Activated CD8-positive, alpha-beta memory T cell treated with anti-CD3 and anti-CD28 coated beads for 36 hours (primary cell): Measurements from ENCODE around the gene KLK12. TPM values are rescaled to one million over a fixed set of nuclear protein-coding genes. Genes with fewer than 3 reads are reported as not detected.
"Not testable (repeated sequence)": the region's sequence is repeated elsewhere in the genome, so short reads cannot be mapped to it uniquely, and the experiment has no call there.

Experiments used
- CTCF ChIA-PET: fragments of 350-600 bp; sonication (Branson Sonifier 250); formaldehyde crosslinking; loops from one replicate; lab custom pipeline; 2021; ENCODE audit warnings: antibody characterized with exemption; lab: Charles Lee
- POLR2A ChIA-PET: fragments of 350-600 bp; sonication (Branson Sonifier 250); formaldehyde crosslinking; loops from one replicate; lab custom pipeline; 2021; ENCODE audit warnings: antibody characterized with exemption; lab: Charles Lee
- total RNA-seq, 2 experiments: library from RNA; stranded (reverse); gene quantifications; one replicate each; pipeline ENCODE4 v1.2.3, GENCODE V29; 2021

KLK12 gene
- total RNA-seq, 2 experiments from 2014 or later, result not detected

DNA sequence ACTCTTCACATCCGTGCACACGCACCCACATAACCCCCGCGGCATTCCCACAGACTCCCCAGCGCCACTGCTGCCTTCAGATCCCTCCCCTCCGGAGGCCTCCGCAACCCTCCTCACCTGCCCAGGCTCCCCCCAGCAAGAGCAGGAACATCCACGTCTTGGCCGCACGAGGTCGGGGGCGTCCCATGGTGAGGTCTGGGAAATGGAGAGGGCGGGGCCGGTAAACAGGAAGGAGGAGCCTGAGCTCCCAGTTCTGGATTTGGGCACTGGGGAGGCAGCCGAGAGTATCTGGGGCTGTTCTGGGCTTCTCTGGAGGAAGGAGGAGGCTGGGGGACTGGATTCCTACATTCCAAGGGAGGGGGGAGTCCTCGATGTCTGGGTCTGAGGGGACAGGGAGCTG lies 33.8 kb downstream of the KLK12 start:
- POLR2A ChIA-PET, result no interaction called here
- CTCF ChIA-PET, result no interaction called here

DNA sequence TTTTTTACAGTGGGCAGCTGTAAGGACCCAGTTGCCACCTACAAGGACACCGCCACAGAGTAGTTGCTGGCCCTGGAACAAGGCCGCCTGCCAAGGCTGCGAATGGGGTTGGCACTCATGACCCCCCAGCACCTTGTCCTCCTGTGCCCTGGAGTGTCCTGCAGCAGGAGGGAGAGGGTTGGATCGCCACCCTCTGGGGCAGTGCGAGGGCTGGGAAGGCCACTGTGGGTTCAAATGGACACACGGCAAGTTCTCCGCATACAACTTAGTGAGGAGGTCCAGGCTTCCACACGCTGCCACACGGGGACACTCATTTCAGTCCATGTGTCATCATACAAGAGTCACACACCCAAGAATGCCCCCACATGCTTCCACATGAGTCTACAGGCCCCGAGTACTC lies 34.4 kb downstream of the KLK12 start:
- CTCF ChIA-PET, result no interaction called here
- POLR2A ChIA-PET, result no interaction called here

DNA sequence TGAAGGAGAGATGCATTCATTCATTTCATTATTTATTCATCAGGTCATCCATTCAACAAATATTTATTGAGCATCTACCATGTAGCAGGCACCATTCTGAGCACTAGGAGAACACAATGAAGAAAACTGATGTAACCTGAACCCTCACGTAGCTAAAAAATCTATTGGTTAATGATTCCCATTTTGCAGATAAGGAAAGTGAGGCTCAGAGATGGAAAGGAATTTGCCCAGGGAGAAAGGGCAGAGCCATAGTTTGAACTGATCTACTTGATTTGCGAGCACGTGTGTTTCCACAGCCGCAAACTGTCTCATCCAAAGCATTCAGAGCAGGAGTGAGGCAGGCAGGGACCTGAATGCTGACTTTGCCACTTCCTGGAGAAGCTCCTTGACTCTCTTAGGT lies 36.1 kb downstream of the KLK12 start:
- ChIA-PET CTCF (no interaction called here), POLR2A (no interaction called here)

DNA sequence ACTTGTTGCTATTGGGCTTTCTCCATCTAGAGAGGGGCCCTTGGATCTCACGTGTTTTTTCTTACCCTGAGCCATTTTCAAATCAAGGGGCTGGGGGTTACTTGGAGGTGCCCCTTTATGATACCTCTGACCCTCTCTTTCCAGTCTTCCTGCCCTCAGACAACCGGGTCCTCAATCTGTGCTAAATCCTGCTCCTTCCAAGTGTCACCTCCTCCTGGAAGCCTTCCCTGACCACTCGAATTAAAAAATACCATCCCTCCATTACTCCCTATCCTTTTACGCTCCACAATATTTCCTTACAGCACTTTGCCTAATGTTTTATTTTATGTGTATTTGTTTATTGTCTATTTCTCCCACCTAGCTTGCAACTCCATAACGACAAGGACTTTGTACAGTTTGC lies 36.7 kb downstream of the KLK12 start:
- ChIA-PET CTCF (no interaction called here), POLR2A (no interaction called here)

DNA sequence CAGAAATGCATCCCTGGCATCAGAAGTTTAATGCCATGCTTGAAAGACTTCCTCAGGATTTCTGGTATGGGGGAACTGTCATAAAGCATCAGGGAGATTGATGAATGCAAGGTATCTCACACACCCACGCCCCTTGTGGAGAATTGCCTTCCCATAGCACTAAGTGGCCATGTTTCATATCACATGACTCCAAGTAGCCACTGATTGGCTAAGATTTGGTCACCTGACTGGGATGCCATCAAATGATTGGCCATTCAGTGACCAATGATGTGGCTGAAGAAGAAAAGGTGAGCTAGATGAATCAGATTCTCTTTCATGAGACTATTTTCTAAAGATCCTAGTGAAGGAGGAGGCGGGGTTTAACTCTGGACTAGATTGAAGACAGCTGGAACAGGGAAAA lies 40.7 kb downstream of the KLK12 start:
- ChIA-PET CTCF (no interaction called here), POLR2A (no interaction called here)

DNA sequence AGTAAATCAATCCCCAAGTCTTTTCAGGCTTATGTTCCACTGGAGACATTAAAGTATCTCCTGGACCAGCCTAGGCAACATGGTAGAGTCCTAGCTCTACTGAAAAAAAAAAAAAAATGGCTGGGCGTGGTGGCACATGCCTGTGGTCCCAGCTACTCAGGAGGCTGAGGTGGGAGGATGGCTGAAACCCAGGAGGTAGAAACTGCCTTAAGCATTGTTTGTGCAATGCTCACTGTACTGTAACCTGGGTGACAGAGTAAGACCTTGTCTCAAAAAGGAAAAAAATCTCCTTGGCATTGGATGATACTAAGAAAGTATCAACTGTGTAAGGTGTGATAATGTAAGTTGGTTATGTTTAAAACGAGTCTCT lies 42.2 kb downstream of the KLK12 start:
- CTCF ChIA-PET, result interaction anchor here (0.6 kb wide), 1 partner anchor 19 kb away, joined by 4 read pairs; no protein-coding TSS in a partner anchor
- POLR2A ChIA-PET, result no interaction called here

DNA sequence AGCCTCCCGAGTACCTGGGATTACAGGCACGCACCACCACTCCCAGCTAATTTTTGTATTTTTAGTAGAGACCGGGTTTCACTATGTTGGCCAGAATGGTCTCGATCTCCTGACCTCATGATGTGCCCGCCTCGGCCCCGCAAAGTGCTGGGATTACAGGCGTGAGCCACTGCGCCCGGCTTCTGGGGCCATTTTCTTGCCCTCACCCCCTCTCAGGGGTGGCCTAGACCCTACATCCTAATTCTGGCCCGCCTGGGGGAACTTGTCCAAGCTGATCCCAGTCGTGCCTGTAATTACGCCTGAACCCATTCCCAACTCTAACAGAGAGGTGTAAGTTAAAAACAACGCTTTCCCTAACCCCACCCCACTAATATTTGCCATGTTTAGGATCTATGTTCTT lies 50.4 kb downstream of the KLK12 start:
- POLR2A ChIA-PET, CTCF ChIA-PET: not testable (repeated sequence)

DNA sequence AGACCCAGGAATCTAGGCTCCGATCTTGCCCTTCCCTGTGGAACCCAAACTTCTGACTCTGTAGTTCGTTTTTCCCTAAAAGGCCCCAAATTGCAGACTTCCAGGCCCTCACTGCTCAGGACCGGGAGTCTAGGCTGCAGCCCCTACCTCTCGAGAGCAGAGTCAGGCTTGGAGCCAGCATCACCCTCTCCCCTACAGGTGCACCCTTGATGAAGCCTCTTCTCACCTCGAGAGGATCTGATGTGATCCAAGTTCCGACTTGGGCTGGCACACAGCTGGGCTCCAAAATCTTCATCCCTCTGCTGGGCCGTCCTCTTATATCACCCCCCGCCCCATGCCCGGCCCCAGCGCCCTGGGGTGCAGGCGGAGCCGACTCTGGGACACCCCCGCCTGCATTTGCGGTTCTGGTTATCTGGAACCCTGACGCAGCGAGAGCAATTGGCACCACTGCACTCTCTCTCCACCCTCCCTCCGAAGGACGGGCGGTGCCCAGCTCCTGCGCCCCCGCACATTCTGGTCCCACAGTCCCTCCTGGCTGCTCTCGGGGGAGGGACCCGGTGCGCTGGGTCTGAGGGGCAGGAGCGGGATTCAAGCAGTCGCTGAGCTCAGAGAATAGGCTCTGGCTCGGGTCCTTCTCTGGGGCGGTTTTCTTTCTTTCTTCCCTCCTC lies 51.0 kb downstream of the KLK12 start, which contains the start of gene KLK7:
TSS of gene KLK7 (minus strand) at position 293 of the 668 bp plus-strand sequence. CDS start 1,518 bp downstream, outside the sequence.
- CTCF ChIA-PET, result no interaction called here

DNA sequence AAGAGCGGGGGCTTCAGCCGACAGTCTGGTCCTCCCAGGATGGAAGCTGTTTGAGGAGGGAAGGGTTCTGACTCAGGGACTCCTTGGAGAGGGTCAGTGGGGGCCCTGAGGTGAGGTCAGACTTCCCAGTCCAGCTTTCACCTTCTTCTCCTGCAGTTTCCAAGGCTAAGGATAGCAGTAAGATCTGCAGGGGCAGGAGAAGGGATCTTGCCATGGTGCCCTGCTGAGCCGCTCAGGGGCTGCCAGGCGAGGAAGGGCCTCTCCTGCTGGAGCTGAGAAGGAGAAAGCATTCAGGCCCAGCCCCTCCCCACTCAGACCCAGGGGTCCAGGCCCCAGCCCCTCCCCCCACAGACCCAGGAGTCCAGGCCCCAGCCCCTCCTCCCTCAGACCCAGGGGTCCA lies 52.6 kb downstream of the KLK12 start:
- POLR2A ChIA-PET, result no interaction called here
- CTCF ChIA-PET, result no interaction called here

More for the DNA sequence above, 51.0 kb downstream of the KLK12 start, which contains the start of gene KLK7:
- POLR2A ChIA-PET, result no interaction called here

DNA sequence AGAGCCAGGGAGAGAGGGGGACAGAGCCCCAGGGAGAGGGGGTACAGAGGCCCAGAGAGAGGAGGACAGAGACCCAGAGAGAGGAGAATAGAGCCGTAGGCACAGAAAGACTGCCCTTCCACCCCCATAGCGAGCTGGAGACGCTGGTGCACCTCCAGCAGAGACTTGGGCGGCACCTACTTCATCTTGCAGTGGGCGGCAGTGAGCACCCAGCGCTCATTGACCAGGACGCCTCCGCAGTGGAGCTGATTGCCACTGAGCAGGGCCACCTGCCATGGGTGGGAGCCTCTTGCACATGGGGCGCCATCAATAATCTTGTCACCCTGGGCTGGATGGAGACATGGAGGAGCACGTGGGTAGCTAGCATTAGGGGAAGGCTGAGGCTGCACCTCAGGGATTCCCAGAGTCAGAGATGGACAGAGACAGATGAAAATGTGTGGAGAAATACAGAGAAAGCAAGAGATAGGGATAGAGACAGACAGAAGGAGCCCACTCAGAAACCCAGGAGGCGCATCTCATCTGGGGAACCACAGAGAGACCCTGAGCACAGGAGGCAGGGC lies 53.1 kb downstream of the KLK12 start:
- POLR2A ChIA-PET, result no interaction called here

DNA sequence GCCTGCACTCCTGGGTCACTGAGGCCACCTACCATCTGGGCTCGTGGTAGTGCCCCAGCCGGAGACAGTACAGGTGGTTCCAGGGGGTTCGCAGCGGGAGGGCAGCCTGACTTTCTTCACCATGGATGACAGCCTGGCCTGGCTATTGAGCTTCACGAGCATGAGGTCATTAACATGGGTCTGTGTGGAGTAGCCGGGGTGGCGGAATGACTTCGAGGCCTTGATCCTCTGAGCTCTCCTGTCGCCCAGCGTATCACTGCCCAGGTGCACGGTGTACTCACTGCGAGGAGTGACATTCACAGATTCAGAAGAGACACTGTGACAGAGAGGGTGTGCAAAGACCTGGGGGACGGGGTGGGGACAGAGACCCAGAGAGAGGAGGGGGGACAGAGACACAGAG lies 54.6 kb downstream of the KLK12 start:
- CTCF ChIA-PET, result no interaction called here
- POLR2A ChIA-PET, result no interaction called here

More for the DNA sequence above, 53.1 kb downstream of the KLK12 start:
- CTCF ChIA-PET, result no interaction called here

DNA sequence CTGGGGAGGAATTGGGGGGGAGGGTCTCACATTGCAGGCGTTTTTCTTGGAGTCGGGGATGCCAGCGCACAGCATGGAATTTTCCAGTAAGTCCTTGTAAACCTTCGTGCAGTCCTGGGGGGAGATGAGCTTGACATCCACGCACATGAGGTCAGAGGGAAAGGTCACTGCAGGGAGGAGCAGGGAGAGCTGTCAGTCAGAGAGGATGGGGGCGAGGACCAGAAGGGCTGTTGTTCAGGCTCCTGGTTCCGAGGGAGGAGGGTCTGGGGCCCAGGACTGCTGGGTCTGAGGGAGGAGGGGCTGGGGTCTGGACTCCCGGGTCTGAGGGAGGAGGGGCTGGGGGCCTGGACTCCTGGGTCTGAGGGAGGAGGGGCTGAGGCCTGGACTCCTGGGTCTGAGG lies 55.0 kb downstream of the KLK12 start:
- CTCF ChIA-PET, result no interaction called here
- POLR2A ChIA-PET, result no interaction called here

Other genes starting within 250 kb of the KLK12 start
- gene ACP4, start 244.6 kb downstream of the KLK12 start, total RNA-seq, result not detected
- under 1 TPM in 1 of 2 experiments, not detected in 1; 0.29 TPM for gene KLK1, start 211.2 kb downstream of the KLK12 start, total RNA-seq
- gene KLK15, start 201.4 kb downstream of the KLK12 start, total RNA-seq, result not detected
- not detected for gene KLK3, start 180.1 kb downstream of the KLK12 start, total RNA-seq
- not detected for gene KLK2, start 161.6 kb downstream of the KLK12 start, total RNA-seq
- not detected for gene KLK4, start 123.6 kb downstream of the KLK12 start, total RNA-seq
- gene KLK5, start 82.0 kb downstream of the KLK12 start, total RNA-seq, result not detected
- gene KLK6, start 65.4 kb downstream of the KLK12 start, total RNA-seq, result not detected
- gene KLK7, start 51.1 kb downstream of the KLK12 start, total RNA-seq, result not detected
- not detected for gene KLK8, start 33.4 kb downstream of the KLK12 start, total RNA-seq
- gene KLK10, start 15.3 kb downstream of the KLK12 start, total RNA-seq, result not detected
- not detected for gene KLK11, start 8.4 kb downstream of the KLK12 start, total RNA-seq
- gene KLK13, start 30.1 kb upstream of the KLK12 start, total RNA-seq, result not detected
- gene KLK14, start 47.9 kb upstream of the KLK12 start, total RNA-seq, result under 1 TPM; 0.21 to 0.57 TPM
- 10 to 100 TPM; 11.5 to 12.1 TPM for gene CTU1, start 73.4 kb upstream of the KLK12 start, total RNA-seq
- under 1 TPM; 0.29 to 0.48 TPM for gene SIGLEC9, start 89.9 kb upstream of the KLK12 start, total RNA-seq
- not detected for gene SIGLEC7, start 107.3 kb upstream of the KLK12 start, total RNA-seq
- under 1 TPM in 1 of 2 experiments, not detected in 1; 0.13 TPM for gene CD33, start 190.1 kb upstream of the KLK12 start, total RNA-seq
- not detected for gene SIGLECL1, start 216.1 kb upstream of the KLK12 start, total RNA-seq